Fibroblast of the aortic adventitia (primary cell): ENCODE measurements around the gene CXCR1. TPM values are rescaled to one million over a fixed set of nuclear protein-coding genes. Genes with fewer than 3 reads are reported as not detected.

ENCODE experiments used
- DNase-seq: peaks from one replicate; pipeline ENCODE4 v3.0.0-alpha.2; 2010; ENCODE audit warnings: low read depth
- H3K4me3 ChIP-seq: 2 replicates; pipeline ENCODE4 v1.5.1; 2011; ENCODE audit warnings: low read depth, mild to moderate bottlenecking, control low read depth, low read length, moderate library complexity
- total RNA-seq: library from RNA; depleted of rRNA; stranded (reverse); fragments of >200 nt; gene quantifications from 2 replicates; pipeline ENCODE4 v1.2.3, GENCODE V29; 2012; ENCODE audit warnings: low replicate concordance
- TF ChIP-seq, protein P1 (sequence below): IDR thresholded peaks from 2 replicates; pipeline ENCODE4 v1.5.1; 2011; ENCODE audit warnings: mild to moderate bottlenecking, low read length, control low read depth, inconsistent platforms; ENCODE audit not compliant: insufficient read depth

The CXCR1 gene
- total RNA-seq, 1 donor = not detected

DNA sequence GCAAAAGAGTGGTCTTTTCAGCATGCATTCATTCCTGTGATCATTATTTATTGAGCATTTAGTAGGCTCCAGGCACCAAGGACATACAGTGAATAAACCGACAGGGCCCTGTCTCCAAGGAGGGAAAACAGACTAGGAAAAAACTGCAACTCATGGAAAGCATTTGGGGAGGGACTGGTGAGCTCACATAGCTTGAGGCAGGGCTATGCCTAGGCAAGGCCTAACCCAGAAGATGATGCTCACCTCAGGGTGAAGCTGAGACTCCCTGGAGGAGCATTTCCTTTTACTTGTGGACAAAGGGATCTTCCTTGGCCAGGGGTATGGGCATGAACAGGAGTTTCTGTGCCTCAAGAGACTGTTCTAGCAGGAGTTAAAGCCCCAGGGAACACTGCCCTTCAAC is 3.9 kb downstream of the CXCR1 start:
- DNase-seq = no peak
- no peak overlapping the region for H3K4me3 ChIP-seq
- TF ChIP-seq, protein P1, sequence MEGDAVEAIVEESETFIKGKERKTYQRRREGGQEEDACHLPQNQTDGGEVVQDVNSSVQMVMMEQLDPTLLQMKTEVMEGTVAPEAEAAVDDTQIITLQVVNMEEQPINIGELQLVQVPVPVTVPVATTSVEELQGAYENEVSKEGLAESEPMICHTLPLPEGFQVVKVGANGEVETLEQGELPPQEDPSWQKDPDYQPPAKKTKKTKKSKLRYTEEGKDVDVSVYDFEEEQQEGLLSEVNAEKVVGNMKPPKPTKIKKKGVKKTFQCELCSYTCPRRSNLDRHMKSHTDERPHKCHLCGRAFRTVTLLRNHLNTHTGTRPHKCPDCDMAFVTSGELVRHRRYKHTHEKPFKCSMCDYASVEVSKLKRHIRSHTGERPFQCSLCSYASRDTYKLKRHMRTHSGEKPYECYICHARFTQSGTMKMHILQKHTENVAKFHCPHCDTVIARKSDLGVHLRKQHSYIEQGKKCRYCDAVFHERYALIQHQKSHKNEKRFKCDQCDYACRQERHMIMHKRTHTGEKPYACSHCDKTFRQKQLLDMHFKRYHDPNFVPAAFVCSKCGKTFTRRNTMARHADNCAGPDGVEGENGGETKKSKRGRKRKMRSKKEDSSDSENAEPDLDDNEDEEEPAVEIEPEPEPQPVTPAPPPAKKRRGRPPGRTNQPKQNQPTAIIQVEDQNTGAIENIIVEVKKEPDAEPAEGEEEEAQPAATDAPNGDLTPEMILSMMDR = no peak

DNA sequence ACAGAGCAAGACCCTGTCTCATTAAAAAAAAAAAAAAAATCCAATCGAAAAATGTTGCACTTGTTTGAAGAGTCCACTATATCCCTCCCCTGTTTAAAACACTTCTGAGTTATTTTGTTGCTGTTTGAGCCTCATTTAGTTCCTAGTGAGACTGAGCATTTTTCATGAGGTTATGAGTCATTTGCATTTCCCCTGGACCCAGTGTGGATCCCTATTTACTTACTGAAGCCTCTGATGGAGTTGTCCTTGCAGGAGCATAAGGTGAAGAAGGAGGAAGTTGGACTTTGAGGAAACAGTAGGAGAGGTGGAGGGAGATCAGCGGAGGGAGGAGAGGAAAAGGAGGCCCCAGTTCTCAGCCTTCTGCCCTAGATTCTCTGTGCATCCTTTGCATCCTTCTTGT is 5.1 kb downstream of the CXCR1 start:
- TF ChIP-seq, protein P1 = no peak
- DNase-seq = no peak
- H3K4me3 ChIP-seq = no peak overlapping the region

DNA sequence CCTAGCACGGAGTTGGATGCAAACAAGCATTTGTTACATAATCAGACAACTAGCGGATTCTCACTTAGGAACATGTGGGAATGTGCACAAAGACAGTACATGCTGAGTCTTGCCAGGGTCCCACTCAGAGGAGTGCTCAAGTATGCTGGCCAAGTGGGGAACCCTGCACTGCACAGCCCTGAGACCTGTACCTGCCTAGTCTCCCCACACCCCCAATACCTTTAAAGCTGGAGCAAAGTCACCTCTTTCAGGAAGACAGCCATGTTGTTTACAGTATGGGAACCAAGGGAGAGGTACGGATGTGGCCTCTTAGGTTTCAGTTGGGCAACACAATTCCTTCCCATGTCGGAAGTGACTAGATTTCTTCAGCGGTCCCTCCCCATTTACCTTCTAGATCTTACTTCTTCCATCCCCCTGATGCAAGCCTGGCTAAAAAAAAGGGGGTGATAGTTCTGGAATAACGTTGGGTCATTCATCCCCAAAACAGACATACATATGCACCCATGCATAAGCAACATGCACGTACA is 10.7 kb downstream of the CXCR1 start:
- no peak for DNase-seq
- TF ChIP-seq, protein P1 = no peak
- no peak overlapping the region for H3K4me3 ChIP-seq

DNA sequence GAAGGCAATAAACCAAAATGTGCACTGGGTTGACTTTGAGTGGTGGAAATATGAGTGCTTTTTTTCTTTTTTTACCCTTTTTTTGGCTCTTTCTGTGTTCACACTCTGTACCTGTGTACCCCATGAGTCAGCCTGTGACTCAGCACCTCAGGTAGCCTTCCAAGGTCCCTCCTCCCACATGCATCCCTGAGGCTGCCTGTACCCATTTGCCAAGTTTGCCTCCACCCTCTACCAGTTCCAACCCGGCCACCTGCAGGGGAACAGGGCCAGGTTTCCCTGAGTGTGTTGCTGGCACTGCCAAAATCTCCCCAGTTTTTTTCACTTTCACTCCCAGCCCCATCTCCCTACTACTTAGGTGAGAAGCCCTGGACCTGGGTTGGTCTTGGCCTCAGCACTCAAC is 14.0 kb downstream of the CXCR1 start:
- DNase-seq = no peak
- no peak overlapping the region for H3K4me3 ChIP-seq
- TF ChIP-seq, protein P1 = no peak

DNA sequence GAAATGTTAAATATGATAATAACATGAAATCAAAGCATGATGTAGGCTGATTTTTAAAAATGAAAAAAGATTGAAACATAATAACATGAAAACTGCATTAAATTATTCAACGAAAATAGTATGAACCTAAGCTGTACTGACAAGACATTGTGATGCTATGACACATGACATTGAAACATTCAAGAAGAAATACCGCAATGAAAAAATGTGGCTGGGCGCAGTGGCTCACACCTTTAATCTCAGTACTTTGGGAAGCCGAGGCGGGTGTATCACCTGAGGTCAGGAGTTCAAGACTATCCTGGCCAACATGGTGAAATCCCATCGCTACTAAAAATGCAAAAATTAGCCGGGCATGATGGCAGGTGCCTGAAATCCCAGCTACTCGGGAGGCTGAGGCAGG is 14.6 kb downstream of the CXCR1 start:
- no peak for DNase-seq
- TF ChIP-seq, protein P1 = no peak
- H3K4me3 ChIP-seq = no peak overlapping the region

DNA sequence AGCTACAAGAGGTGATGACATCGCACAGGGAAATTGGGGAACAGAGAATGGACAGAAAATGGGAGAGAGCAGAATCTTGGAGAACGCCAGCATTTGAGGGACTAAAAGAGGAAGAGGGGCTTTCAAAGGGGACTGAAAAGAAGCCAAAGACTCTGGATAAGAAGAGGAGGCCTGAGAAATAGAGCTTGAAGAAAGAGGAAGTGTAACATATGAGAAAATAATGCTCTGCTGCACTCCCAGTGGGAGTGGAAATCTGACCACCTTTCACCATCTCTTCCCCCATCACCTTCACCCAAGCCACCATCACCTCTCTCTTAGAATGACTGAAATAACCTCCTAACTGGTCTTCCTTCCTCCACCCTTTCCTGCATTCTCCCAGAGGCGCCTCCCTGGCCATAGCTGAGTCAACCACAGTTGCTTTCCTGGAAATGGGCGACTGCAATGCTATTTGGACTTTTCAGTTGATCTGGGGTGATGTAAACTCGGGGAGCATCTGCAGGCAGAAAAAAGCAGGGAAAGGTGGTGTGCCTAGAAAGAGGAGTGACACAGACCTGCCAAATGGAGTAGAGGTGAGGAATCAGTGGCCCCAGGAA is 16.8 kb downstream of the CXCR1 start:
- no peak overlapping the region for H3K4me3 ChIP-seq
- DNase-seq = no peak
- TF ChIP-seq, protein P1 = no peak

DNA sequence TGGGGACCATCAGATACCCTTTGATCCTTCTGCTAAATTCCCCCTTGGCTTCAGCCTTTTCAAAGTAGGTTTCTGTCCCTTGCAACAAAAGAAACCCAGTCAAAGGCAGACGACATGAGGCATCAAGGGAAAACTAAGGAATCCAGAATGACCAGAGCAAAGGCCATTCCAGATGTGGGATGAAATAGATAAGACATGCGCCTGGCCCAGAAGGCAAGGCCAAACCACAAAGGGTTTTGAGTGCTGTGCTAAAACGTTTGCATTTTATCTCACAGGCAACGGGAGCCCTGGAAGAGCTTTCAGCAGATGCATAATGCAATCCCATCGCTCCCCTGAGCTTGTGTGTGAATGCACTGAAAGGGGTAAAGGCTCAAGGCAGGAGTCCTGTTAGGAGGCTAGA is 17.7 kb downstream of the CXCR1 start:
- no peak overlapping the region for H3K4me3 ChIP-seq
- TF ChIP-seq, protein P1 = no peak

More for the DNA sequence above, 17.7 kb downstream of the CXCR1 start:
- DNase-seq = no peak
